H9 (cell line): ENCODE results near the gene MMP14. TPM values are rescaled to one million over a fixed set of nuclear protein-coding genes. Genes with fewer than 3 reads are reported as not detected.

Experiments
- DNase-seq: peaks from one replicate; pipeline ENCODE4 v3.0.0-alpha.2; 2017
- H2AFZ ChIP-seq: one replicate; pipeline ENCODE4 v1.6.1; 2013; ENCODE audit warnings: mild to moderate bottlenecking, low read length, control low read depth, moderate library complexity
- H2AK5ac ChIP-seq: 2 replicates; pipeline ENCODE4 v1.6.1; 2013; ENCODE audit warnings: low read length, control low read depth, mixed read lengths; ENCODE audit not compliant: insufficient read length
- H2BK120ac ChIP-seq: one replicate; pipeline ENCODE4 v1.6.1; 2013; ENCODE audit warnings: low read depth, mild to moderate bottlenecking, low read length, control low read depth, inconsistent platforms; ENCODE audit not compliant: poor library complexity, severe bottlenecking
- H2BK12ac ChIP-seq: 2 replicates; pipeline ENCODE4 v1.6.1; 2013; ENCODE audit warnings: low read length, control low read depth, mixed read lengths, low read depth; ENCODE audit not compliant: insufficient read length
- H2BK15ac ChIP-seq: 2 replicates; pipeline ENCODE4 v1.6.1; 2013; ENCODE audit warnings: low read depth, low read length, control low read depth
- H2BK20ac ChIP-seq: one replicate; pipeline ENCODE4 v1.6.1; 2013; ENCODE audit warnings: low read depth, mild to moderate bottlenecking, low read length, control low read depth, inconsistent platforms; ENCODE audit not compliant: poor library complexity, severe bottlenecking
- H2BK5ac ChIP-seq: 2 replicates; pipeline ENCODE4 v1.6.1; 2013; ENCODE audit warnings: low read length, control low read depth, mixed read lengths; ENCODE audit not compliant: insufficient read length
- H3K14ac ChIP-seq: 2 replicates; pipeline ENCODE4 v1.6.1; 2013; ENCODE audit warnings: low read length, control low read depth; ENCODE audit not compliant: insufficient read depth
- H3K18ac ChIP-seq: 2 replicates; pipeline ENCODE4 v1.6.1; 2013; ENCODE audit warnings: low read depth, mild to moderate bottlenecking, mixed read lengths, low read length, control low read depth; ENCODE audit not compliant: insufficient read length
- H3K23ac ChIP-seq: 2 replicates; pipeline ENCODE4 v1.6.1; 2013; ENCODE audit warnings: low read length, control low read depth, mixed read lengths, low read depth; ENCODE audit not compliant: insufficient read length
- H3K23me2 ChIP-seq: 2 replicates; pipeline ENCODE4 v1.6.1; 2013; ENCODE audit warnings: low read depth, mild to moderate bottlenecking, mixed read lengths, low read length, control low read depth; ENCODE audit not compliant: insufficient read length, poor library complexity, severe bottlenecking
- H3K27ac ChIP-seq: 2 replicates; pipeline ENCODE4 v1.5.1; 2013; ENCODE audit warnings: low read length, control low read depth, mixed read lengths, low read depth; ENCODE audit not compliant: insufficient read length
- H3K27me3 ChIP-seq: 2 replicates; pipeline ENCODE4 v1.6.1; 2013; ENCODE audit warnings: low read length, control low read depth, inconsistent platforms; ENCODE audit not compliant: insufficient read depth
- H3K4ac ChIP-seq: 2 replicates; pipeline ENCODE4 v1.6.1; 2013; ENCODE audit warnings: low read depth, mild to moderate bottlenecking, control low read depth, inconsistent platforms, low read length, moderate library complexity
- H3K4me1 ChIP-seq: 2 replicates; pipeline ENCODE4 v1.6.1; 2013; ENCODE audit warnings: low read length, control low read depth, inconsistent platforms; ENCODE audit not compliant: insufficient read depth
- H3K4me2 ChIP-seq: 2 replicates; pipeline ENCODE4 v1.6.1; 2013; ENCODE audit warnings: low read length, control low read depth, mixed read lengths; ENCODE audit not compliant: insufficient read length, insufficient read depth
- H3K56ac ChIP-seq: 2 replicates; pipeline ENCODE4 v1.6.1; 2013; ENCODE audit warnings: low read depth, mild to moderate bottlenecking, mixed read lengths, low read length, control low read depth; ENCODE audit not compliant: insufficient read length
- H3K79me1 ChIP-seq: 2 replicates; pipeline ENCODE4 v1.6.1; 2013; ENCODE audit warnings: low read depth, mild to moderate bottlenecking, moderate library complexity, low read length, control low read depth, inconsistent platforms; ENCODE audit not compliant: insufficient read depth, poor library complexity, severe bottlenecking
- H3K79me2 ChIP-seq: 2 replicates; pipeline ENCODE4 v1.6.1; 2013; ENCODE audit warnings: low read length, control low read depth, inconsistent platforms; ENCODE audit not compliant: insufficient read depth
- H3K9ac ChIP-seq: 2 replicates; pipeline ENCODE4 v1.6.1; 2013; ENCODE audit warnings: low read length, control low read depth, mixed read lengths; ENCODE audit not compliant: insufficient read length; ENCODE audit errors: extremely low read depth
- H3K9me3 ChIP-seq: one replicate; pipeline ENCODE4 v1.6.1; 2013; ENCODE audit warnings: low read depth, low read length, inconsistent platforms; ENCODE audit not compliant: control insufficient read depth
- H3T11ph ChIP-seq: one replicate; pipeline ENCODE4 v1.6.1; 2013; ENCODE audit warnings: mild to moderate bottlenecking, low read length, control low read depth, inconsistent platforms
- H4K20me1 ChIP-seq: one replicate; pipeline ENCODE4 v1.6.1; 2013; ENCODE audit not compliant: control insufficient read depth, insufficient read length, insufficient read depth
- H4K5ac ChIP-seq: 2 replicates; pipeline ENCODE4 v1.6.1; 2013; ENCODE audit warnings: low read depth, mild to moderate bottlenecking, mixed read lengths, low read length, control low read depth; ENCODE audit not compliant: insufficient read length
- H4K8ac ChIP-seq: replicated peaks from 2 replicates; pipeline ENCODE4 v1.6.1; 2013; ENCODE audit warnings: low read length, control low read depth, mixed read lengths, low read depth; ENCODE audit not compliant: insufficient read length
- H4K91ac ChIP-seq: 2 replicates; pipeline ENCODE4 v1.6.1; 2013; ENCODE audit warnings: low read depth, mild to moderate bottlenecking, moderate library complexity, mixed read lengths, low read length, control low read depth; ENCODE audit not compliant: insufficient read length
- H3K27ac Mint-ChIP-seq, 3 experiments: 2 replicates in 2 of 3; 3 replicates in 1 of 3; pipeline ENCODE4 v1.8.0; 2020 to 2021; ENCODE audit warnings: mixed read lengths in 3 of 3, mild to moderate bottlenecking in 1 of 3, moderate library complexity in 1 of 3
- H3K27me3 Mint-ChIP-seq: 2 replicates; pipeline ENCODE4 v1.8.0; 2021; ENCODE audit warnings: low read depth, mild to moderate bottlenecking, moderate library complexity, mixed read lengths
- H3K36me3 Mint-ChIP-seq, 3 experiments: 2 replicates in 2 of 3; 3 replicates in 1 of 3; pipeline ENCODE4 v1.8.0; 2020 to 2021; ENCODE audit warnings: low read depth in 3 of 3, mixed read lengths in 3 of 3; ENCODE audit not compliant: insufficient read depth in 1 of 3
- H3K4me1 Mint-ChIP-seq, 2 experiments: 2 replicates each; pipeline ENCODE4 v1.8.0; 2020; ENCODE audit warnings: mixed read lengths in 2 of 2
- H3K4me3 Mint-ChIP-seq, 2 experiments: 2 replicates in 1 of 2; 3 replicates in 1 of 2; pipeline ENCODE4 v1.8.0; 2020 to 2021; ENCODE audit warnings: mild to moderate bottlenecking in 2 of 2, mixed read lengths in 2 of 2, moderate library complexity in 1 of 2
- H3K9me3 Mint-ChIP-seq, 2 experiments: 2 replicates in 1 of 2; 3 replicates in 1 of 2; pipeline ENCODE4 v1.8.0; 2020; ENCODE audit warnings: mild to moderate bottlenecking in 2 of 2, mixed read lengths in 2 of 2, moderate library complexity in 1 of 2
- CTCF ChIP-seq: fragments of 200-600 bp; sonication (generic); conservative IDR thresholded peaks from 3 replicates; pipeline ENCODE4 v1.8.0; 2021; ENCODE audit warnings: antibody characterized with exemption, mild to moderate bottlenecking
- WGBS: extraction: QIAGEN DNeasy Blood & Tissue Kit; methylation state at CpG from one replicate; pipeline ENCODE4 v1.1.7; 2013; ENCODE audit warnings: missing lambda C conversion rate, low lambda C conversion rate, mixed read lengths; ENCODE audit not compliant: insufficient read length; ENCODE audit errors: extremely low coverage; 5-methylcytosine and 5-hydroxymethylcytosine counted together
- total RNA-seq: library from RNA; stranded (reverse); gene quantifications from 2 replicates; pipeline ENCODE4 v1.2.1, GENCODE V29; 2021

The MMP14 gene
- total RNA-seq, 1 experiment from 2014 or later: 56.5 TPM

- Histone ChIP-seq H3K23me2 (peaks cover 9% of the 10 kb centered on the region), H3K4me1 (peaks cover 13% of the 10 kb centered on the region), H3K27me3 (no peaks in the 10 kb centered on the region), H2BK5ac (peak overlapping the region; percentile 64), H3K79me2 (no peaks in the 10 kb centered on the region), H2BK120ac (peak overlapping the region; percentile 52), H2AFZ (no peak overlapping the region), H3K79me1 (no peaks in the 10 kb centered on the region), H2AK5ac (no peak overlapping the region), H4K8ac (no peak overlapping the region), H3K56ac (no peak overlapping the region), H3K18ac (peak overlapping the region; percentile 92), H2BK20ac (no peak overlapping the region), H4K5ac (no peak overlapping the region), H3K27ac (peak overlapping the region; percentile 46), H2BK15ac (no peak overlapping the region), H3K9ac (peak overlapping the region; percentile 82), H3T11ph (peak overlapping the region; percentile 9), H3K9me3 (no peaks in the 10 kb centered on the region), H3K4ac (no peak overlapping the region; the same call in 1 of the 2 replicates), H3K14ac (peak overlapping the region; percentile 92), H4K20me1 (no peaks in the 10 kb centered on the region), H3K4me2 (peak overlapping the region; percentile 79), H4K91ac (no peak overlapping the region), H2BK12ac (peak overlapping the region; percentile 83), H3K23ac (no peak overlapping the region)
- Mint-ChIP-seq H3K4me3 (peak overlapping the region; percentile 75 to 86), H3K36me3 (no peaks in the 10 kb centered on the region; a peak in 1 of 7 replicates), H3K4me1 (peaks cover 48 to 55% of the 10 kb centered on the region in 2 experiments), H3K9me3 (no peaks in the 10 kb centered on the region; a peak in 1 of 5 replicates), H3K27me3 (peaks cover 4% of the 10 kb centered on the region), H3K27ac (peak overlapping the region; percentile 88 to 99 (median 96); a peak in 6 of 7 replicates)
- peak; percentile 98 for TF ChIP-seq CTCF
- WGBS: no CpG with 5 or more reads among the region's 34 CpGs
- DNase-seq: peak; percentile 97
These were observed 13.8 kb upstream of the MMP14 start for GRCh38 chr14:22822571-22823098.
